ENCODE measurements around the gene PLK1.
A peak's percentile ranks its signal among the peaks of the same experiment; 100 is the strongest.

PLK1 gene

DNA sequence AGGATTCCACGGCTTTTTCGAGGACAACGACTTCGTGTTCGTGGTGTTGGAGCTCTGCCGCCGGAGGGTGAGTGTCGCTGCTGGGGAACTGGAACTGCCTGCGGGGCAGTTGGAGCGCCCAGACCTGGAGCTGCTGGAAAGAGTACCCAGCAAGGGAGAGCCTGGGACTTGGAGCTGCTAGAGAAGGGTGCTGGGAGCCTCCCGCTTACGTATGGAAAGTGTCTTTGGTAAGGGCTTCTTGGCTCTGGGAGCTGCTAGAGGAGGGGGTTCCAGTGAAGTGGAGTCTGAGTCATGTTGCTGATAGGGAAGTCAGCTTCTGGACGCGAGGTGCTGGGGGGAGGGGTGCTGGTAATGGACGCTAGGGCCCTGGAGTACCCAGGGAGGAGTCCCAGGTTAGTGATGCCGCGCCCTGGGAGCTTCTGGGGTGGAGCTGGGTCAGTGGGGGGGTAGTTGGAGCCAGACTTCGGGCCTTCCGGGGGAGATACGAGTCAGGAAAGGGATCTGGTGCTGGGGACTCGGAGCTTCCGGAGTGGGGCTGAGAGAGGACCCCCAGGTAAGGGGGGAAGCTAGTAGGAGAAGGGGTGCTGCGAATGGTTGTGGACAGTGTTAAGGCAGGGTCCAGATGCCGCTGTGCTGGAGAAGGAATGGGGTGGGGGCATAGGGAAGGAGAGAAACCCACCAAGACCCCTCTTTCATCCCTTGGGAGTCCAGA is 741 bp downstream of the PLK1 start:
- DNase-seq (ENCODE audit: low read depth in 2 of 2): no peak

- DNase-seq (ENCODE audit: low read depth in 2 of 2): no peak
These were observed 1.3 kb downstream of the PLK1 start for GRCh38 chr16:23679986-23680336.

DNA sequence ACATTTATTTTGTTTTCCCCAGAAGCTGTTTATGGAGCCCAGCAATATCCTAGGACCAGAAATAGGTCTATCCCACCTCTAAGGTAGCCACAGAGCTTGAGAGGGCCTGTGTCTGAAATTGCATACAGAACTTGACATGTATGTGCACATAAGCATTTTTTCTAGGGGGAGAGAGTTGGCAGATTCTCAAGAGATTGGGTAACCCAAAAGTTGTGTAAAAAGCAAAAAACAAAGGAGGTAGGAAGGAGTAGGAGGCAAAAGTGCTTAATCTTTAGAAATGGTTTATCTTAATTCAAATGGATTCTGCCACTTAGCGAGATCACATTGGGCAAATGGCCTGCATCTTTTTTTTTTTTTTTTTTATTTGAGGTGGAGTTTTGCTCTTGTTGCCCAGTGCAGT is 3.5 kb downstream of the PLK1 start:
- peak; percentile 16 to 17 for DNase-seq (ENCODE audit: low read depth in 2 of 2)

GRCh38 chr16:23683487-23683886 is 4.8 kb downstream of the PLK1 start:
- no peak for DNase-seq (ENCODE audit: low read depth in 2 of 2)

DNA sequence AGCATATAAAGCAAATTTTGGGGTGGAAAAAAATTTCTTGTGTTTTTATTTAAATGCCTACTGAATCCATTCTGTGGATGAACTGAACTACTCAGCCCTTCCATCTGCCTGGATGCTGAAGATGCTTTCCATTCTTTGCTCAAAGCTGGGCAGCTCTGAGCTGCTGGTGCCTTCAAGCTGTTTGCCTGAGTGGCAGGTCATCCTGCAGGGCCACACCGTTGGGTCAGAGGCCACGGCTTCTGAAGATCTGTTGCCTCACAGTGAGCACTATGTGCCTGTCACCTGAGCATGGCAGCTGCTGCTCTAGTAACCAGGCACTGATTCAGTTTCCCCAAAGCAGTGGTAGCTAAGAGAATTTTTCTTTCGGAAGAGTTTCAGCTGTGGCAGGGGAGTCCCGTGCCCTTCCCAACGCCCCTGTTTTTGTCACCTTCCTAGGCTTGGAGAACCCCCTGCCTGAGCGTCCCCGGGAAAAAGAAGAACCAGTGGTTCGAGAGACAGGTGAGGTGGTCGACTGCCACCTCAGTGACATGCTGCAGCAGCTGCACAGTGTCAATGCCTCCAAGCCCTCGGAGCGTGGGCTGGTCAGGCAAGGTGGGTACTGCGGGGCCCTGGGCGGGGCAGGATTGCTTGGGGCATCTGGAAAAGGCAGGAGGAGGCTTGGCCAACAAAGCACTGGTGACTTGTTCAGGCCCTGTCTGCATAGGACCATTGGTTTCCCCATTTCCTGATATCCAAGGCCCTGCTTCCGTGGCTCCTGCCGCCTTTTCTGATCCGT is 8.5 kb downstream of the PLK1 start:
- DNase-seq (ENCODE audit: low read depth in 2 of 2): no peak

DNA sequence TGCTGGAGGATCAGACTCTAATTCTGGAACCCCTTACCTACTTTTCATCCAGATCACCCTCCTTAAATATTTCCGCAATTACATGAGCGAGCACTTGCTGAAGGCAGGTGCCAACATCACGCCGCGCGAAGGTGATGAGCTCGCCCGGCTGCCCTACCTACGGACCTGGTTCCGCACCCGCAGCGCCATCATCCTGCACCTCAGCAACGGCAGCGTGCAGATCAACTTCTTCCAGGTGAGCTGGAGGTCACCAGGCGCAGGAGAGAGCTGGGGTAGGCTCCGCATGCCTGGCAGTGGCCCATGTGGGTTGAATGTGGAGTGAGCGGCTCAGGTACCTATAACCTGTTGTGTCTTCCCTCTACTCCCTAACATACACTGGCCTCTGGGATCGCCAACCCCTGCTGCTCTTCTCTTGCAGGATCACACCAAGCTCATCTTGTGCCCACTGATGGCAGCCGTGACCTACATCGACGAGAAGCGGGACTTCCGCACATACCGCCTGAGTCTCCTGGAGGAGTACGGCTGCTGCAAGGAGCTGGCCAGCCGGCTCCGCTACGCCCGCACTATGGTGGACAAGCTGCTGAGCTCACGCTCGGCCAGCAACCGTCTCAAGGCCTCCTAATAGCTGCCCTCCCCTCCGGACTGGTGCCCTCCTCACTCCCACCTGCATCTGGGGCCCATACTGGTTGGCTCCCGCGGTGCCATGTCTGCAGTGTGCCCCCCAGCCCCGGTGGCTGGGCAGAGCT is 10.9 kb downstream of the PLK1 start:
- no peak for DNase-seq (ENCODE audit: low read depth in 2 of 2)

DNA sequence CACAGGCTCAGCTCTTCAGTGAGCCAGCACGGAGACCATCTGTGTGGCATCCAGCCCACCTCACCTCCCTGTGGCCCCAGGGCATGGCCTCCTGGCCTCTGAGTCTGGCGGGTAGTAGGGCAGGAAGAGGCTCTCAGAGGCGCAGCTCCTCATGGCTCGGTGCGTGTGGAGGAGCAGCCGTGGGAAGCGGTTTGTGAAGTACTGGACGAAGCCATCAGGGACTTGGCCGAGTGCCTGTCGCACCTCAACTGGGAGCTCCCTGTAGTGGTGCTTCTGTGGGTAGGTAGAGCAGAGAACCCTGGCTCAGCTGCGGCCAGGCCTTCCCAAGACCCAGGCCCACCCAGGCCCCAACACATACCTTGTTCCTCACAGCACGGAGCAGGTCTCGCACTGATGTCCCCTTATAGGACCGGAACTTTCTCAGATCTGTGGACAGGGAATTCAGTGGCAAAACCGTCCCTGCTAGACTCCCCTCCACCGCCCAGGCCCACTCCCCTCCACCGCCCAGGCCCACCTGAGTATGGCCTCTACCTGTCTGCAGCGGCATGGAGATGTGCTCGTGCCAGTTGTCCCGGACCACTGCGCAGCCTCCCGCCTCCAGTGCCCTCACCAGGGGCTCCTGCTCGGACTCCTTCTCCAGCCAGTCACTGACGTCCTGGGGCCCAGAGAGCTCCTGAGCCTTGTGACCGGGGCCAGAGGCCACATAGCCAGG is 12.2 kb downstream of the PLK1 start:
- DNase-seq (ENCODE audit: low read depth in 2 of 2): no peak

DNA sequence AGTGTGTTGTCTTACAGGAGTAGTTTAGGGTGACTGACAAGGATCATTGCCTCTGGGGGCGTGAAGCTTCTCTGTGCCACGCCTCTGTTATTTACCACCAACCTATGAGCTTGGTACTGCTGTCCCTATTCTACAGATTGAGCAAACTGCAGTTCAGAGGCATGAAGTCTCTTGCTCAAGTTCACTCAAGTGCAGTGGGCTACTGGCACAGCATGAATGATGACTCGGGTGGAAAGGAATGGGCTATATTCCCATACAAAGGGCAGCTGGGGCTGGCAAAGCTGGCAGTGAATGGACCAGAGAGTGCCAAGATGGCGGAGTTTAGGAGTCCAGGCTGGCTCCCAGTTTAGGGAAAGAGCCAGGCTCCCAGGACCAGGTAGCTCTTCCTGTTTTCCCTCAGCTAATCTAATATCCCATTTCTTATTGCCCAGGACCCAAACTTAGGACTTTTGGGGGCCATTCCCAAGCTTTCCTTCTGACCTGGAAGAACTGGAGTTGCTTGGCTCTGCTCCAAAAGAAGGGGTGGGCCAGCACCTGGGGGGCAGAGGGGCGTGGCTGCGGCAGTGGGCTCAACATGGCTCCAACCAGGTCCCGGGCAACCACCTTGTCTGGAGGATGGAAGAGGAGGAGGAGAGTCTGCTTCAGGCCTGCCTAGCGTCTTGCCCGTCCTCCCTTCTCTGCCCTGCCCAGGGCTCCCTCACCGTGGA is 12.9 kb downstream of the PLK1 start:
- DNase-seq (ENCODE audit: low read depth in 2 of 2): no peak

DNA sequence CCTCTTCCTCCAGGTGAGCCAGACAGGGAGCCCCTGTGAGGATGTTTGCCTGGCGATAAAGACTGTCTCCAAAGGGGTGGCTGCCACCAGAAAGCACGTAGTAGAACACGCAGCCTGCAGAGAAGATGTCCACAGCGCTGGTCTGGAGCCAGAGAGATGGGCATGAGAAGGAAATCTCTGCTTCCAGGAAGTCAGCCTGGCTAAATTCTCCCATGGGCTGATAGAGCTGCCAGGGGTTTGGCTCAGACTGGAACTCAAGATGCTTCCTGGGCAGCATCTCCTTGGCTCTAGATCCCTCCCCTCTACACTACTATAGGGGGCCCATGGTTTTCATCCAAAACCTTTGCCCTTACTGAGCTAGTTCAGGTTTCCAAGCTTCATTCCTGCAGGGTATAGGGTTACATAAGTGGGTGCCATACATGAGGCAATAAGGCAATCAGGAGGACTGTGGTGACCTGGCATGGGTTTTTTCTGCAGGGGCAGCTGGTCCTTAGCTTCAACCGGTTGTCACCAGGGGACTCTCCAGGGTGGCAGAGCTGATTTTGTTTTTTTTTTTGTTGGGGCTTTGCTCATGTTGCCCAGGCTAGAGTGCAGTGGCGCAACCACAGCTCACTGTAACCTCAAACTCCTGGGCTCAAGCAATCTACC is 13.6 kb downstream of the PLK1 start:
- DNase-seq (ENCODE audit: low read depth in 2 of 2): no peak

DNA sequence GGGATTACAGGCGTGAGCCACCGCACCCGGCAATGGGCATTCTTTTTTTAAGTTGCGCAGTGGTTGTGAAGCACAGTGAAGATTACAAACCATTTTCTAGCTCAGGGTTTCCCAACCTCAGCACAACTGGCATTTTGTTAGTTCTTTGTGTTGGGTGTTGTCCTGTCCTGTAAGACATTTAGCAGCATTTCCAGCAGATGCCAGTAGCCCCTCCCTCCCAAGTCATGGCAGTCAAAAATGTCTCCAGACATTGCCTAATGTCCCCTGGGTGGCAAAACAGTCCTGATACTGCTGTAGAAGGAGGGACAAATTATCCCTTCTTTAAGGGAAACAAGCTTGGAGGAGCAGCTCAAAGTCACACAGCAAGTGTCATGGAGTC is 15.6 kb downstream of the PLK1 start:
- DNase-seq (ENCODE audit: low read depth in 2 of 2): no peak

- DNase-seq (ENCODE audit: low read depth in 2 of 2): no peak
These were observed 16.1 kb downstream of the PLK1 start for GRCh38 chr16:23694644-23695373.

GRCh38 chr16:23695756-23696155 is 17.1 kb downstream of the PLK1 start:
- DNase-seq (ENCODE audit: low read depth in 2 of 2): no peak

DNA sequence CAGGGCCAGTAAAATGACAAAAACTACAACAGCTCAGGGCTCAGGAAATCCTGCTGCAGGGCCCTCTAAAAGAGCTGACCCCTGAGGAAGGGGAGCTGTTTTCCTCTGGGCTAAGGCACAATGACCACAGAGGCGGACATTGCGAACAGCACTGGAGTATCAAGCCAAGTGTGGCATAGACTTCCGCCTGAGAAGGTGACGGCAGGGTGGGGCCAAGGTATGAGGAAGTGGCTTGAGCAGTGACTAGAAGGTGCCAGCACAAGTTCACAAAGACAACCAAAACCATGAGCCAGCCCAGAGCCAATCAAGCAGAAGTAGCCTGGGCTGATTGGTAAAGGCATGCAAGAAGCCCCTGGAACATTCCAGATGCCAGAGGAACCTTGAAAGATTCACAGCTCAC is 20.4 kb downstream of the PLK1 start:
- no peak for DNase-seq (ENCODE audit: low read depth in 2 of 2)

DNA sequence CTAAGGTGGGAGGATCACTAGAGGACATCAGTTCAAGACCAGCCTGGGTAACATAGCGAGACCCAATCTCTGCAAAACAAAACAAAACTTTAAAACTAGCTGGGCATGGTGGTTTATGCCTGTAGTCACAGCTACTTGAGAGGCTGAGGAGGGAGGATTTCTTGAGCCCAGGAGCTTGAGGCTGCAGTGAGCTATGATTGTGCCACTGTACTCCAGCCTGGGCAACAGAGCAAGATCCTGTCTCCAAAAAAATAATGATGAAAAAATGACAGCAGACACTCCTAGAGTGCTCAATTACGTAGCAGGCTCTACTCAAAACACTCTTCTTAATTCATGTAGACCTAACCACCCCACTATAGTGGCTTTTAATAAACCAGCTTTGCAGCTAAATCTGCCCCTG is 21.4 kb downstream of the PLK1 start:
- DNase-seq (ENCODE audit: low read depth in 2 of 2): no peak

- no peak for DNase-seq (ENCODE audit: low read depth in 2 of 2)
These were observed 21.8 kb downstream of the PLK1 start for GRCh38 chr16:23700509-23700908.

- DNase-seq (ENCODE audit: low read depth in 2 of 2): no peak
These were observed 22.4 kb downstream of the PLK1 start for GRCh38 chr16:23701045-23701444.

DNA sequence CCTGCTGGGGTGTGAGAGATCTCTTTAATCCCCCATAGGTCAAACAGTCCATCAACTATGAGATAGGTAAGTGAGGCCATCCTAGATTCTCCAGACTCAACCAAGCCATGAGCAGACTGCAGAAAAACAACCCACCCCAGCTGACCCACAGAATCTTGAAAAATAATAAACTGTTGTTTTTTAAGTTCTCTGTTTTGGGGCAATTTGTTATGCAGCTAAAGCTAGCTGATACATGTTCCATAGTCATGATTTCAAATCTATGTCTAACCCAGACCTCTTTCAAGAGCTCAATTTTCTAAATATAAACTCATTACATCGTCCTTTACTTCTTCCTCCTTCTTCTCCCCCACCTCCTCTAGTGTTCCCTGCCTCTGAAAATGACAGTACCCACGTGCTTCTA is 24.3 kb downstream of the PLK1 start:
- DNase-seq (ENCODE audit: low read depth in 2 of 2): no peak

DNA sequence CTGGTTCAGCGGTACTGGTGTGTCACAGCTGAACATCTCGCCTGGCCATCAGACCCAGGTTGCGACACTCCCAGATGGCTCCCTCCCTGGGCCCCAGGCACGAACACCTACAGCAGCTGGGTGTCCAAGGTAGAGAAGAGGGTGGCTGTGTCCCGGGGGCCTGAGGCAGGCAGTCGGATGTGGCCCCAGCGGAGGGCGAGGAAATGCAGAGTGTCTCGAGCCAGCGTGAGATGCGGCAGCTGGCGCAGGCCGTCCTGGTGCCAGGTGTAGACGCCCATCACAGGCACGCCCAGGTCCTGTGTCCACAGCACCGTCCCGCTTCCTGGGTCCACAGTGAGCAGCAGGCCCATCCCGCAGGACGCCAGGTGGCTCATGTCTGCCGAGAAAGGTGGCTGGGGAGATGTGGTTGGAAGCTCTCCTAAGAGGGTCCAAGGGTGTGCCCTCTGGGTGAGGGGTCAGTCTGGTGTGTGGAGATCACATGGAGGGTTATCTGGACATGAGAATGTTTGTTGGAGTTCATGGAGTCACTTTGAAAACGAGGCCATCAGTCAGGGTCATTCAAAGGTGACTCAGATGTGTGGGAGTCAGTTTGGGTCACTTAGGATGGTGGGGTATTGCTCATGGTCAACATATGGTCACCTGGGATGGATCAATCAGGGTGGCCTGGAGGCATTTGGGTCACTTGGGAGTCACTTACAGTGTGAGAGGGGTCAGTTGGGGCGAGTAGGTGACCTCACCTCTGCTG is 26.3 kb downstream of the PLK1 start:
- no peak for DNase-seq (ENCODE audit: low read depth in 2 of 2)

DNA sequence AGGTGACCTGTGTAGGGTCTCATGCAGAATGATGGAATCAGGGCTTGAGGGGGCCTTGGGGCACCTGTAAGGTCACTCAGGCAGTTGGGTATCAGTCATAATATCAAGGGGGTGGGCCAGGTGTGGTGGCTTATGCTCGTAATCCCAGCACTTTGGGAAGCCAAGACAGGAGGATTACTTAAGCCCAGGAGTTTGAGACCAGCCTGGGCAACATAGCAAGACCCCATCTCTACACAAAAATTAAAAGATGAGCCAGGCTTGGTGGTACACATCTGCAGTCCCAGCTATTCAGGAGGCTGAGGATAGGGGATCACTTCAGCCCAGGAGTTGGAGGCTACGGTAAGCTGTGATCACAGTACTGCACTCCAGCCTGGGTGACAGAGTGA is 26.8 kb downstream of the PLK1 start:
- DNase-seq (ENCODE audit: low read depth in 2 of 2): no peak

GRCh38 chr16:23706439-23706838 is 27.8 kb downstream of the PLK1 start:
- no peak for DNase-seq (ENCODE audit: low read depth in 2 of 2)
